ENCODE results near the gene CYREN. TPM values are rescaled to one million over a fixed set of nuclear protein-coding genes. Genes with fewer than 3 reads are reported as not detected.
A peak's percentile ranks its signal among the peaks of the same experiment; 100 is the strongest.

The CYREN gene
- total RNA-seq, 4 donors from 2014 or later: 4.1 to 47.4 (median 27.7) TPM

DNA sequence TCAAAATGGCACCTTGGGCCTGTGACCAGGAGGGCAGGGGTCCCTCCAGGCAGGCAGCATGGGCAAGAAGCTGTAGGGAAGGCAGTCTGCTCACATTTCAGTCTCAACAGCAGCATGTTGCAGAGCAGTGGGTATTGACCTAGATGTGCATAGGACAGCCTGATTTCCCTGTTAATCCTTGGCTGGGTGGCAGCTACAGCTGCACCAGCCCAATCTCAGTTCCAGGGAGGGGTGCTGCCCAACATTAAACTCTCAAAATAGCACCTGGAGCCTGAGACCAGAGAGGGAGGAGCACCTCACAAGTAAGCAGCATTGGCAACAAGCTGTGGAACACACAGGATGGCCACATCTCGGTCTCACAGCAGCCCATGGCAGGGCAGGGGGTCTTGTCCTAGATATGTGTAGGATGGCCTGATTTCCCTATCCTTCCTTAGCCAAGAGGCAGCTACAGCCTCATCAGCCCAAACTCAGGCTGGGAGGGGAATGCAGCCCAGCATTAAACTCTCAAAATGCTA, 12.3 kb downstream of the CYREN start:
- Histone ChIP-seq H3K27ac (no peak overlapping the region), H3K4me3 (no peak overlapping the region), H3K4me1 (no peaks in the 10 kb centered on the region), H3K36me3 (no peaks in the 10 kb centered on the region), H3K9me3 (no peaks in the 10 kb centered on the region), H3K27me3 (no peaks in the 10 kb centered on the region)
- TF ChIP-seq, protein P1, sequence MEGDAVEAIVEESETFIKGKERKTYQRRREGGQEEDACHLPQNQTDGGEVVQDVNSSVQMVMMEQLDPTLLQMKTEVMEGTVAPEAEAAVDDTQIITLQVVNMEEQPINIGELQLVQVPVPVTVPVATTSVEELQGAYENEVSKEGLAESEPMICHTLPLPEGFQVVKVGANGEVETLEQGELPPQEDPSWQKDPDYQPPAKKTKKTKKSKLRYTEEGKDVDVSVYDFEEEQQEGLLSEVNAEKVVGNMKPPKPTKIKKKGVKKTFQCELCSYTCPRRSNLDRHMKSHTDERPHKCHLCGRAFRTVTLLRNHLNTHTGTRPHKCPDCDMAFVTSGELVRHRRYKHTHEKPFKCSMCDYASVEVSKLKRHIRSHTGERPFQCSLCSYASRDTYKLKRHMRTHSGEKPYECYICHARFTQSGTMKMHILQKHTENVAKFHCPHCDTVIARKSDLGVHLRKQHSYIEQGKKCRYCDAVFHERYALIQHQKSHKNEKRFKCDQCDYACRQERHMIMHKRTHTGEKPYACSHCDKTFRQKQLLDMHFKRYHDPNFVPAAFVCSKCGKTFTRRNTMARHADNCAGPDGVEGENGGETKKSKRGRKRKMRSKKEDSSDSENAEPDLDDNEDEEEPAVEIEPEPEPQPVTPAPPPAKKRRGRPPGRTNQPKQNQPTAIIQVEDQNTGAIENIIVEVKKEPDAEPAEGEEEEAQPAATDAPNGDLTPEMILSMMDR (IDR thresholded peaks at IDR 0.05): no peak
- TF ChIP-seq POLR2A (IDR thresholded peaks at IDR 0.05): no peak
- intact Hi-C loops (cut with DNase I; ENCODE audit: low total_unique reads): no loop called here
- no peak for DNase-seq

DNA sequence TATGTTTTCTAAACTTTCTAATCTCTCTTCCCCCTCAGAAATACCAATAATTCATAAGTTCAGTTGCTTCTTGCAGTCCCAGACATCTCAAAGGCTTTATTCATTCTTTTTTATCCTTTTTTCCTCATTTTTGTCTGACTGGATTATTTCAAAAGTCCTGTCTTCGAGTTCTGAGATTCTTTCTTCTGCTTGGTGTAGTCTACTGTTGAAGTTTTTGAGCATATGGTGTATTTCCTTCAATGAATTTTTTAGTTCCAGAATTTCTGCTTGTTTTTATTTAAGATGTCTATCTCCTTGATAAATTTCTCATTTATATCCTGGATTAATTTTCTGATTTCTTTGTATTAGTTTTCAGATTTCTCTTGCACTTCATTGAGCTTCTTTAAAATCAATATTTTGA, 14.2 kb downstream of the CYREN start:
- no peaks in the 10 kb centered on the region for H3K4me1 ChIP-seq
- intact Hi-C loops (cut with DNase I; ENCODE audit: low total_unique reads): no loop called here
- TF ChIP-seq POLR2A (IDR thresholded peaks at IDR 0.05): no peak
- TF ChIP-seq, protein P1 (IDR thresholded peaks at IDR 0.05): no peak
- H3K9me3 ChIP-seq: no peaks in the 10 kb centered on the region
- DNase-seq: no peak
- no peak overlapping the region for H3K4me3 ChIP-seq
- H3K36me3 ChIP-seq: no peaks in the 10 kb centered on the region
- H3K27me3 ChIP-seq: no peaks in the 10 kb centered on the region
- H3K27ac ChIP-seq: no peak overlapping the region

DNA sequence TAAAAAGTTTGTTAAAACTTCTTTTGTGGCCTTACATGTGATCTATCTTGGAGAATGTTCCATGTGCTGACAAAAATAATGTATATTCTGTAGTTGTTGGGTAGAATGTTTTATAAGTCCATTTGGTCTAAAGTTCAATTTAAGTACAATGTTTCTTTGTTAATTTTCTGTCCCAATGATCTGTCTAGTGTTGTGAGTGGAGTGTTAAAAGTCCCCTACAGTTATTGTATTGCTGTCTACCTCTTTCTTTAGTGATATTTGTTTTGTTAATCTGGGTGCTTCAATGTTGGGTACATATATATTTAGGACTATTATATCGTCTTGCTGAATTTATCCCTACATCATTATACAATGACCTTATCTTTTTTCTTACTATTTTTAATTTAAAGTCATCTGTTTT, 15.8 kb downstream of the CYREN start:
- no peak overlapping the region for H3K4me3 ChIP-seq
- TF ChIP-seq, protein P1 (IDR thresholded peaks at IDR 0.05): no peak
- TF ChIP-seq POLR2A (IDR thresholded peaks at IDR 0.05): no peak

DNA sequence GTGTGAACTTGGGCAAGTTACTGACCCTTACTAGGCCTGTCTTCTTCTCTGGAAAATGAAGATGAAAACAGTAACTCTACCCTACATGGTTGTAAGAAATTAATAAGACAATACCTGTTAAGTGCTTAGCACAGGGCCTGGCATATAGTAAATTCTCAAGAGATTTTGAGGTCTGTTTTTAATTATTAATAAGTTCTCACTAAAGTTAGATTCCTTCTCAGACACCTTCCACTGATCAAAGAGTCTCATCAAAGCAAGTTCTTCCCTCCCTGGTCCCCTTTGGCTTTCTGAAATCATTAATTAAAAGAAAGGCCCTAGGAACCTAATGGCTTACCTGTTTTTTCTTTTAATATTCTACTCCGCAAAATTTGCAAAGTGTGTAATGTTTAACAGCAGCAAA, 18.1 kb downstream of the CYREN start:
- no peaks in the 10 kb centered on the region for H3K36me3 ChIP-seq
- no peaks in the 10 kb centered on the region for H3K4me1 ChIP-seq
- no peaks in the 10 kb centered on the region for H3K9me3 ChIP-seq
- no peak overlapping the region for H3K4me3 ChIP-seq
- DNase-seq: no peak
- intact Hi-C loops (cut with DNase I; ENCODE audit: low total_unique reads): no loop called here
- no peak overlapping the region for H3K27ac ChIP-seq
- TF ChIP-seq POLR2A (IDR thresholded peaks at IDR 0.05): no peak
- TF ChIP-seq, protein P1 (IDR thresholded peaks at IDR 0.05): no peak
- H3K27me3 ChIP-seq: no peaks in the 10 kb centered on the region

More for the DNA sequence above, 15.8 kb downstream of the CYREN start:
- H3K9me3 ChIP-seq: no peaks in the 10 kb centered on the region
- no peak for DNase-seq
- H3K27ac ChIP-seq: no peak overlapping the region
- no peaks in the 10 kb centered on the region for H3K36me3 ChIP-seq
- no peaks in the 10 kb centered on the region for H3K4me1 ChIP-seq
- intact Hi-C loops (cut with DNase I; ENCODE audit: low total_unique reads): no loop called here
- no peaks in the 10 kb centered on the region for H3K27me3 ChIP-seq

DNA sequence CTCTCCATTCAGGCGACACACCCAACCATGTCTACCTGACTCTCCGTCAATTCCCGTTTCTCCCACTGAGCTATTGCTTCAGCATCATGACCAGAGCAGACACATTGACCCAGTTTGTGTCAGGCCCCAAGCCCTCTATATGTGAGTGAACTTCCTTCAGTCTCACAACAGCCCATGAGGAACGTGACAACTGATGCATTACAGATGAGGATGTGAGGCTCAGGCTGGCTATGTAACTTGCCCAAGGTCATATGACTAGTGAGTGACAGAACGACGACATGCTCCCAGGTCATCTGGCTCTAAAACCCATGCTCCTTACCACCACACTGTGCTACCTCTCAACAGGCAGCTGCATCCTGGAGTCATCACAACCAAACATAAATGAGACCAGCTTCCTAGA, 19.0 kb downstream of the CYREN start:
- intact Hi-C loops (cut with DNase I; ENCODE audit: low total_unique reads): no loop called here
- Histone ChIP-seq H3K4me1 (no peaks in the 10 kb centered on the region), H3K36me3 (no peaks in the 10 kb centered on the region), H3K27ac (peak overlapping the region in 1 of 2 donors; percentile 99), H3K4me3 (no peak overlapping the region), H3K27me3 (no peaks in the 10 kb centered on the region), H3K9me3 (no peaks in the 10 kb centered on the region)
- TF ChIP-seq, protein P1 (IDR thresholded peaks at IDR 0.05): no peak
- no peak for TF ChIP-seq POLR2A (IDR thresholded peaks at IDR 0.05)
- no peak for DNase-seq
